ENCODE data around the gene ZNF274. TPM values are rescaled to one million over a fixed set of nuclear protein-coding genes. Genes with fewer than 3 reads are reported as not detected.

ZNF274 gene
- total RNA-seq (2021; fragmentation: NEBNext Ultra II Directional; extraction: Animal tissue kit (Norgen Biotek cat#: 25700)) (25.1 and 27.7 TPM in 2 replicates), polyA plus RNA-seq (2011; rRNA removed) (13.3 and 14.2 TPM in 2 replicates), polyA minus RNA-seq (2011; rRNA and poly(A)+ RNA removed) (30.2 and 34.7 TPM in 2 replicates)
- polyA plus RNA-seq (2011; cell fraction: cytosol; rRNA removed), result 22.8 TPM
- 31.8 TPM for polyA plus RNA-seq (2011; cell fraction: nucleus; rRNA removed)
- 23.2 to 26.0 TPM (median 24.9 TPM) in 4 replicates for polyA plus RNA-seq (2012, experiment 1 of 2)
- 6.0 TPM for polyA plus RNA-seq (2012, experiment 2 of 2)
- polyA plus RNA-seq (2013, experiment 1 of 2), result 15.6 TPM
- 15.7 TPM for polyA plus RNA-seq (2013, experiment 2 of 2)
- polyA minus RNA-seq (2011; cell fraction: cytosol; rRNA and poly(A)+ RNA removed), result 18.1 TPM
- polyA minus RNA-seq (2011; cell fraction: nucleus; rRNA and poly(A)+ RNA removed), result 42.1 TPM
- long read RNA-seq, experiment 1, full-length matches to known transcripts, result 2 of 28 reads
- long read RNA-seq, experiment 1, partial matches to known transcripts, result 25 of 28 reads
- long read RNA-seq, experiment 1, other reads (novel, unspliced or antisense), result 1 of 28 reads
- long read RNA-seq, experiment 2, partial matches to known transcripts, result 1 of 6 reads
- long read RNA-seq, experiment 2, other reads (novel, unspliced or antisense), result 1 of 6 reads

GRCh38 chr19:58182989-58183816 lies at the start of gene ZNF274:
ZNF274 (plus strand) TSS chr19:58183061; CDS start chr19:58183966, 905 bp downstream.
- Histone ChIP-seq H3K27ac (ENCODE audit: low read depth, low read length) (peak within 1 kb of the TSS; percentile 99), H3K4me3 (ENCODE audit: extremely low read depth in 1 of 4, insufficient read depth in 2 of 4, low read depth in 3 of 4, low read length in 4 of 4) (peak within 1 kb of the TSS; percentile 94 to 97 (median 96)), H3K9ac (replicated peaks in 1 of 4; ENCODE audit: extremely low read depth in 1 of 4, low read depth in 3 of 4, low read length in 3 of 4) (peak within 1 kb of the TSS; percentile 70 to 98 (median 96)), H2BK20ac (ENCODE audit: low read length) (no peak within 1 kb of the TSS), H3K23ac (ENCODE audit: insufficient read length) (no peak within 1 kb of the TSS), H3K4me1 (replicated peaks in 1 of 4; ENCODE audit: control insufficient read depth in 3 of 4, insufficient read depth in 4 of 4, low read length in 3 of 4) (no peaks in the 10 kb centered on the region; a peak in 1 of 7 replicates), H3K14ac (ENCODE audit: insufficient read length) (no peak within 1 kb of the TSS), H3K36me3 (ENCODE audit: control insufficient read depth in 2 of 4, insufficient read depth in 4 of 4, low read length in 3 of 4) (peaks cover 9 to 31% (median 25%) of the 10 kb centered on the region in 4 experiments; a peak in 7 of 8 replicates), H2BK15ac (ENCODE audit: low read length) (peak within 1 kb of the TSS; percentile 99), H4K5ac (ENCODE audit: insufficient read length, low read depth, low read length) (peak within 1 kb of the TSS; percentile 100), H3K18ac (ENCODE audit: extremely low read depth, low read length) (peak within 1 kb of the TSS; percentile 100), H3K4ac (replicated peaks; ENCODE audit: insufficient read length, low read depth, low read length) (peak within 1 kb of the TSS; percentile 99), H3K56ac (replicated peaks; ENCODE audit: insufficient read length, low read depth, low read length) (peak within 1 kb of the TSS; percentile 99), H4K91ac (replicated peaks; ENCODE audit: insufficient read length, low read length) (peak within 1 kb of the TSS; percentile 99), H3K4me2 (ENCODE audit: insufficient read depth in 1 of 2, low read depth in 2 of 2, low read length in 2 of 2) (peak within 1 kb of the TSS; percentile 69 to 91), H3K79me1 (ENCODE audit: low read depth, low read length) (peaks cover 4% of the 10 kb centered on the region), H2AK5ac (ENCODE audit: low read depth, low read length) (peak within 1 kb of the TSS; percentile 68; the same call in 1 of the 2 replicates), H4K20me1 (replicated peaks in 1 of 2; ENCODE audit: control insufficient read depth in 1 of 2, insufficient read depth in 2 of 2, low read length in 2 of 2) (no peaks in the 10 kb centered on the region), H4K8ac (ENCODE audit: extremely low read depth, insufficient read depth, low read length) (peak within 1 kb of the TSS; percentile 100), H3K23me2 (ENCODE audit: low read depth, low read length) (peaks cover 9% of the 10 kb centered on the region; the same call in 1 of the 2 replicates), H2BK12ac (ENCODE audit: low read depth, low read length) (peak within 1 kb of the TSS; percentile 97), H2AFZ (ENCODE audit: low read length) (peak within 1 kb of the TSS; percentile 76; the same call in 1 of the 2 replicates), H2BK5ac (ENCODE audit: low read depth, low read length) (peak within 1 kb of the TSS; percentile 99), H2BK120ac (replicated peaks; ENCODE audit: low read depth, low read length) (no peak within 1 kb of the TSS), H3K27me3 (replicated peaks in 1 of 4; ENCODE audit: control insufficient read depth in 3 of 4, extremely low read depth in 1 of 4, insufficient read depth in 3 of 4, low read length in 3 of 4) (no peaks in the 10 kb centered on the region), H3K9me3 (ENCODE audit: insufficient read depth in 2 of 2, low read depth in 1 of 2, low read length in 1 of 2) (peaks cover 39 to 42% of the 10 kb centered on the region in 2 experiments), H3K79me2 (ENCODE audit: control insufficient read depth in 1 of 2, insufficient read depth in 2 of 2, low read length in 2 of 2) (peaks cover 2 to 12% of the 10 kb centered on the region in 2 experiments; a peak in 2 of 4 replicates)
- 2% methylated on average over 67 of the region's 80 CpGs; no CpG with 5 or more reads in 1 of the 2 experiments for WGBS, 2 experiments (ENCODE audit: extremely low coverage in 1 of 2, insufficient coverage in 1 of 2, insufficient read length in 1 of 2, insufficient replicate concordance in 2 of 2, low coverage in 1 of 2, low lambda C conversion rate in 2 of 2, missing lambda C conversion rate in 1 of 2)
- POLR2A ChIA-PET (ENCODE audit: partially characterized antibody), result interaction anchor here (0.6 to 2.2 kb wide), 46 partner anchors 9 to 363 kb away, joined by 3 to 25 read pairs (median 4); partner anchors contain the start of genes ERVK3-1, TRIM28, ZNF135 and ZNF329
- DNase-seq (ENCODE audit: low read depth in 1 of 2, low spot score in 2 of 2) (peak; percentile 84 to 97), FAIRE-seq (no peak)
- CTCF ChIA-PET (ENCODE audit: partially characterized antibody), result interaction anchor here (0.6 to 1.2 kb wide), 5 partner anchors 10 to 520 kb away, joined by 3 to 5 read pairs (median 3); no protein-coding TSS in a partner anchor
- TF ChIP-seq USF2 (IDR thresholded peaks at IDR 0.05; ENCODE audit: low read length), result no peak
- TF ChIP-seq CTBP2 (IDR thresholded peaks at IDR 0.05; ENCODE audit: borderline replicate concordance, insufficient read depth, insufficient read length, low read length), result no peak
- TF ChIP-seq CHD2 (IDR thresholded peaks at IDR 0.05; ENCODE audit: low read length), result no peak
- TF ChIP-seq SUZ12 (IDR thresholded peaks at IDR 0.05; ENCODE audit: low read length), result no peak
- TF ChIP-seq FOSL1 (IDR thresholded peaks at IDR 0.05; ENCODE audit: insufficient read depth, low read depth, low read length), result no peak
- no peak for TF ChIP-seq NRF1 (IDR thresholded peaks at IDR 0.05; ENCODE audit: low read depth, low read length)
- TF ChIP-seq BACH1 (IDR thresholded peaks at IDR 0.05; ENCODE audit: low read length), result no peak
